ENCODE results near the gene ZNF317. TPM values are rescaled to one million over a fixed set of nuclear protein-coding genes. Genes with fewer than 3 reads are reported as not detected.
A peak's percentile ranks its signal among the peaks of the same experiment; 100 is the strongest.
"Not testable (repeated sequence)": the region's sequence is repeated elsewhere in the genome, so short reads cannot be mapped to it uniquely, and the experiment has no call there.

Gene ZNF317
- polyA plus RNA-seq, 4 donors, result 36.3 to 41.8 (median 38.9) TPM

DNA sequence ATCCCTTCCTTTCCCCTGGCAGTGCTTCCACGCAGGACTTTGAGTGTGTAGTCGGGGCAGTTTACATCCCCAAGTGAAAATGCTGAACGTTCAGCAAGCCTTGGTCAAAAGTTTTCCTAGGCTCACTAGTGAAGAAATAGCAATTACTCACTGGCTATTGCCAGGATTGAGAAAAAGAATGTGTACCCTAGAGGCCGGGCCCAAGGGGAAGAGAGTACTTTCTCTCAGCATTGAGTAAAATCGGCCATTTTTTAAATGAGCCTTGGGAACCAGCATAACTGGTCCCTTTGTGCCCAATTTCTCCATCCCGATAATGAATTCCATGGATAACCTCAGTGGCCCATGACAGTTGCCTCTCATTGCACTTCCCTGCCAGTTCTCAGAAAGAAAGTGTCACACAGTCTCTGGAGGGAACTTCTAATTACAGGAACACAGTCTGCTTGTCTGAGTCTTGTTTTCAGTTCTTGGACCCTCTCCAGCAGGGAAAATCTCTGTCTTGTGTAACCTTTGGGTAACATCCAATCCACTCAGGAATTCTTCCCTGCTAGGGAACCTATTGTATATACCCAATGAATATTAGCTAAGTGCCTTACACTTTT is 31.3 kb downstream of the ZNF317 start:
- DNase-seq (ENCODE audit: low read depth in 4 of 4, low spot score in 3 of 4), result no peak

DNA sequence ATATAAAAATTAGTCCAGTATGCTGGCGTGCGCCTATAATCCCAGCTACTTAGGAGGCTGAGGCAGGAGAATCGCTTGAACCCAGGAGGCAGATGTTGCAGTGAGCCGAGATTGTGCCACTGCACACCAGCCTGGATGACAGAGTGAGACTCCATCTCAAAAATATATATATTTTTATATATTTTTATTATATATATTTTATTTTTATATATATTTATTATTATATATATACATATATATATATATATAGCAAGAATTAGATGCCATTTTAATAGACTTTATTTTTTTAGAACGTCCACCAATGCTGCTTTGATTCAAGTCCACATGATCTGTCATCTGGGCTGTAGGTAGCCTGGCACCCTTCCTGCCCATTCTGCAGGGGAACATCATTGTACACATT is 35.1 kb downstream of the ZNF317 start:
- no peak for DNase-seq (ENCODE audit: low read depth in 4 of 4, low spot score in 3 of 4)

DNA sequence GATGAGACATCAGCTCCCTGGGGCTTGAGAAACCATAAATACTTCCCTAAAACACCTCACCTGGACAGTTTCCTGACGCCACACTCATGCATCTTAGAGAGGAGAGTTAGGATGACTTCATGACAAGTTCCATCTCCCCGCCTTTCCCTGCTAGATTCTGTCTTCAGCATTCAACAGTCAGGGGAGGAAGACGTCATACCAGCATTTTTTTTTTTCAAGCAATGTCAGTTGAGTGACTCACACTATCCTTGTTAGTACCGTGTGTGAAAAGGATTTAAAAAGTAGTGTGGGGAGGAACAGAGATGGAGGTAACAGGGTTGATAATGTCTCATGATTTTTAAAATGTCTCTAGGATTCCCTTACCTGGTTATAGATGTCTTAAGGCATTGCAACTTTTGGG is 38.7 kb downstream of the ZNF317 start, which contains the start of gene OR7D2:
Gene OR7D2 (plus strand): TSS at position 79 of the 400 bp plus-strand sequence. CDS start 6,803 bp downstream, outside the sequence.
- no peak for DNase-seq (ENCODE audit: low read depth in 4 of 4, low spot score in 3 of 4)

DNA sequence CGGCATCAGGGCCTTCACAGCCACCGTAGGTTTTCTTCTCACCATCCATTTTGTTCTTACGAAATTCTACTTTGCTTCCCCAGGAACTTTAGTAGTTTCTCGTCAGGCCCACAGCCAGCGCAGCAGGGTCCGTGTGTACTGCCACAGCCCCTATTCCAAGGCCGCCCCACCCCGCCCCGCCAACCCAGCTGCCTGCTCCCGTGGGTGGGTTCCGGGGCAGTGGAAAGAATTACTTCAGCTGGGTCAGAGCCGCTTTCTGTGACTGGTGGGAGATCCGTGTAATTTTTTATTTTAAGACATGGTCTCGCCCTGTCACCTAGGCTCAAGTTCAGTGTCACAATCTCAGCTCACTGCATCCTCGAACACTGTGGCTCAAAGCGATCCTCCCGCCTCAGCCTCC is 42.8 kb downstream of the ZNF317 start:
- DNase-seq (ENCODE audit: low read depth in 4 of 4, low spot score in 3 of 4), result no peak

DNA sequence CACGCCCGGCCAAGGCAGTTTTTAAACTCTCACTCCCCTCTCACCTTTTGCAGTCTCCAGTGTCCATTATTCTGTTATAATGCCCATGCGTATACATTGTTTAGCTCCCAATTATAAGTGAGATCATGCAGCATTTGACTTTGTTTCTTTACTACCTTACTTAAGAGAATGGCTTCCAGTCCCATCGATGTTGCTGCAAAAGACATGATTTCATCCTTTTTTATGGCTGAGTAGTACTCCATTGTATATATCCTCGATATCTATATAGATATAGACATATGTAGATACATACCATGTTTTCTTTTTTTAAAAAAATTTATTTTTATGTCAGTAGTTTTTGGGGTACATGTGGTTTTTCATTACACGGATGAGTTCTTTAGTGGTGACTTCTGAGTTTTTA is 47.0 kb downstream of the ZNF317 start:
- DNase-seq (ENCODE audit: low read depth in 4 of 4, low spot score in 3 of 4), result no peak

DNA sequence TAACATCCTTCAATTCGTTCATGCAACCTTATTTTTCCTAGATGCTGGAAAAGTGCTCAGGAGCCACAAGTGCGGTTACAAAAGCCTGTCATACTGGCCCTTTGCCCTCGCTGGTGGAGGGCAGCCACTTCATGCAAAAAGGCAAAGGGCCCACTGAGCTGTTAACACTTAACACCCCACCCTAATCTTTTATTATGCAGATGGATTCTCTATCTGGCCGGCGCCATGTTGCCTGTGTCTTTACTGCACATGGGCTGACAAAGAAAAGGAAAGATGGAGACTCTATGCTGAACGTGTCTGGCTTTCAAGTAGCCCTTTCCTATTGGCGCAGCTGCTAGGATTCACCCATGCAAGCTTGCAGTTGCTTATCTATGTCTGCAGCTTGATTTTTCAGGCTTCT is 49.3 kb downstream of the ZNF317 start:
- DNase-seq (ENCODE audit: low read depth in 4 of 4, low spot score in 3 of 4), result no peak

DNA sequence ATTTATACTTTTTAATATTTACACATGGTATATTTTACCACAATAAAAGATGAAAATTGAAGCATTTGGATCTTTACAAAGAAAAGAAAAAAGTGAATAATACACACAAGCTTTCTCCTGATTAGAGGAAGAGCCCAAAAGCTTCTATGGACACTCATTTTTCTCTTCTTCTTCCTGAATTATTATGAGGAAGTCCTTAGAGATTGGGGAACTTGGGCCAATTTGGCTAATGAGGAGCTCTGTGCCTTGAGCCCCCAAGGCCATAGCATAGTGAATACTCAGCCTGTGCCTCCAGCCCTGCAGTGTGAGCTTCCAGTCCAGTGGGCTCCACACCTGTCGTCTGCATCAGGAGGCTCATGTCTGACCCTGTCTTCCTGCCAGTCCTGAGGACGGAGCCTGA is 57.8 kb downstream of the ZNF317 start:
- DNase-seq (ENCODE audit: low read depth in 4 of 4, low spot score in 3 of 4), result not testable (repeated sequence)

DNA sequence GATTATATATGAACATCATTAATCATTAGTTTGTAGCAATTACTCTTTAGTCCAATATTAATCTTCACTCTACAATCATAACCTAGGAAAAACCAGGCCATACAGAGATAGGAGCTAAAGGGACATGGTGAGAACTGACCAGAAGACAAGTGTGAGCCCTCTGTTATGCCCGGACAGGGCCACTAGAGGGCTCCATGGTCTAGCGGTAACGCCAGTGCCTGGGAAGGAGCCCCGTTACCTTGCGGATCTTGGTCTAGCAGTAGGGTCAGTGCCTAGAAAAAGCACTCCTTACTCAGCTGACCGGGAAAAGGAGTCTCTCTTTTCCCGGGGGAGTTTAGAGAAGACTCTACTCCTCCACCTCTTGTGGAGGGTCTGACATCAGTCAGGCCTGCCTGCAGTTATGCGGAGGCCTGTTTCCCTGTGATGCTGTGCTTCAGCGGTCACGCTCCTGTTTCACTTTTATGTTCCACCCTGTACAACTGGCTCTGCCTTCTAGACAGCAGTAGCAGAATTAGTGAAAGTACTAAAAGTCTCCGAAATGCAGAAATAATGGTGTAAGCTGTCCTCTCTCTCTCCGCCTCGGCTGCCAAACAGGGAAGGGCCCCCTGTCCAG is 65.4 kb downstream of the ZNF317 start:
- peak; percentile 35 to 43 (median 36) for DNase-seq (ENCODE audit: low read depth in 4 of 4, low spot score in 3 of 4)

Other genes starting within 250 kb of the ZNF317 start
- gene MUC16, start 130.0 kb upstream of the ZNF317 start, polyA plus RNA-seq (ENCODE audit: insufficient read length in 4 of 4), result under 1 TPM; 0.01 to 0.07 (median 0.04) TPM
- gene OR1M1, start 53.3 kb upstream of the ZNF317 start, polyA plus RNA-seq (ENCODE audit: insufficient read length in 4 of 4), result under 1 TPM in 2 of 4 donors, not detected in 2; 0.04 to 0.09 TPM
- gene OR7G2, start 32.9 kb upstream of the ZNF317 start, polyA plus RNA-seq (ENCODE audit: insufficient read length in 4 of 4), result under 1 TPM in 2 of 4 donors, not detected in 2; 0.03 to 0.07 TPM
- gene OR7G1, start 24.6 kb upstream of the ZNF317 start, polyA plus RNA-seq (ENCODE audit: insufficient read length in 4 of 4), result not detected
- gene OR7G3, start 13.4 kb upstream of the ZNF317 start, polyA plus RNA-seq (ENCODE audit: insufficient read length in 4 of 4), result not detected
- under 1 TPM; 0.06 to 0.13 (median 0.08) TPM for gene OR7D2, start 38.6 kb downstream of the ZNF317 start, polyA plus RNA-seq (ENCODE audit: insufficient read length in 4 of 4)
- under 1 TPM in 1 of 4 donors, not detected in 3; 0.03 TPM for gene OR7D4, start 79.2 kb downstream of the ZNF317 start, polyA plus RNA-seq (ENCODE audit: insufficient read length in 4 of 4)
- not detected for gene OR7E24, start 110.5 kb downstream of the ZNF317 start, polyA plus RNA-seq (ENCODE audit: insufficient read length in 4 of 4)
- 1 to 10 TPM; 6.4 to 8.1 (median 7.3) TPM for gene ZNF699, start 169.4 kb downstream of the ZNF317 start, polyA plus RNA-seq (ENCODE audit: insufficient read length in 4 of 4)
- gene ZNF559, start 183.8 kb downstream of the ZNF317 start, polyA plus RNA-seq (ENCODE audit: insufficient read length in 4 of 4), result 10 to 100 TPM; 48.8 to 70.0 (median 64.0) TPM
- 10 to 100 TPM in 3 of 4 donors, 1 to 10 TPM in 1; 9.9 to 12.7 (median 11.1) TPM for gene ZNF177, start 222.6 kb downstream of the ZNF317 start, polyA plus RNA-seq (ENCODE audit: insufficient read length in 4 of 4)

All from right renal pelvis (tissue), 4 donors.